Fibroblast of pulmonary artery (primary cell): ENCODE data around the gene RIPK3.

ENCODE experiments used
- DNase-seq: peaks from one replicate; pipeline ENCODE4 v3.0.0-alpha.2; 2010; ENCODE audit warnings: low read depth
- H3K4me3 ChIP-seq: replicated peaks from 2 replicates; pipeline ENCODE4 v1.5.1; 2011; ENCODE audit warnings: low read depth, mild to moderate bottlenecking, control low read depth, low read length, moderate library complexity
- TF ChIP-seq, protein P1 (sequence below): IDR thresholded peaks from 2 replicates; pipeline ENCODE4 v1.5.1; 2011; ENCODE audit warnings: mild to moderate bottlenecking, control low read depth, low read length, inconsistent platforms; ENCODE audit errors: missing control alignments

RIPK3 gene

DNA sequence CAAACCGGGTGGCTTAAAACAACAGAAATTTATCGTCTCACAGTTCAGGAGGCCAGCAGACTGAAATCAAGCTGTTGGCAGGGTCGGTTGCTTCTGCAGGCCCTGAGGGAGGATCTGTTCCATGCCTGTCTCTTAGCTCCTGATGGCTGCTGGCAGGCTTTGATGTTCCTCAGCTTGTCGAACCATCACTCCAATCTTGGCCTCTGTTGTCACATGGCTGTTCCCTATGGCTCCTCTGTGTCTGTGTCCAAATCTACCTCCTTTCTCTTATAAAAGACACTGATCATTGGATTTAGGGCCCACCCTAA is 42.2 kb upstream of the RIPK3 start:
- TF ChIP-seq, protein P1, sequence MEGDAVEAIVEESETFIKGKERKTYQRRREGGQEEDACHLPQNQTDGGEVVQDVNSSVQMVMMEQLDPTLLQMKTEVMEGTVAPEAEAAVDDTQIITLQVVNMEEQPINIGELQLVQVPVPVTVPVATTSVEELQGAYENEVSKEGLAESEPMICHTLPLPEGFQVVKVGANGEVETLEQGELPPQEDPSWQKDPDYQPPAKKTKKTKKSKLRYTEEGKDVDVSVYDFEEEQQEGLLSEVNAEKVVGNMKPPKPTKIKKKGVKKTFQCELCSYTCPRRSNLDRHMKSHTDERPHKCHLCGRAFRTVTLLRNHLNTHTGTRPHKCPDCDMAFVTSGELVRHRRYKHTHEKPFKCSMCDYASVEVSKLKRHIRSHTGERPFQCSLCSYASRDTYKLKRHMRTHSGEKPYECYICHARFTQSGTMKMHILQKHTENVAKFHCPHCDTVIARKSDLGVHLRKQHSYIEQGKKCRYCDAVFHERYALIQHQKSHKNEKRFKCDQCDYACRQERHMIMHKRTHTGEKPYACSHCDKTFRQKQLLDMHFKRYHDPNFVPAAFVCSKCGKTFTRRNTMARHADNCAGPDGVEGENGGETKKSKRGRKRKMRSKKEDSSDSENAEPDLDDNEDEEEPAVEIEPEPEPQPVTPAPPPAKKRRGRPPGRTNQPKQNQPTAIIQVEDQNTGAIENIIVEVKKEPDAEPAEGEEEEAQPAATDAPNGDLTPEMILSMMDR = no peak
- H3K4me3 ChIP-seq = no peak overlapping the region
- no peak for DNase-seq

DNA sequence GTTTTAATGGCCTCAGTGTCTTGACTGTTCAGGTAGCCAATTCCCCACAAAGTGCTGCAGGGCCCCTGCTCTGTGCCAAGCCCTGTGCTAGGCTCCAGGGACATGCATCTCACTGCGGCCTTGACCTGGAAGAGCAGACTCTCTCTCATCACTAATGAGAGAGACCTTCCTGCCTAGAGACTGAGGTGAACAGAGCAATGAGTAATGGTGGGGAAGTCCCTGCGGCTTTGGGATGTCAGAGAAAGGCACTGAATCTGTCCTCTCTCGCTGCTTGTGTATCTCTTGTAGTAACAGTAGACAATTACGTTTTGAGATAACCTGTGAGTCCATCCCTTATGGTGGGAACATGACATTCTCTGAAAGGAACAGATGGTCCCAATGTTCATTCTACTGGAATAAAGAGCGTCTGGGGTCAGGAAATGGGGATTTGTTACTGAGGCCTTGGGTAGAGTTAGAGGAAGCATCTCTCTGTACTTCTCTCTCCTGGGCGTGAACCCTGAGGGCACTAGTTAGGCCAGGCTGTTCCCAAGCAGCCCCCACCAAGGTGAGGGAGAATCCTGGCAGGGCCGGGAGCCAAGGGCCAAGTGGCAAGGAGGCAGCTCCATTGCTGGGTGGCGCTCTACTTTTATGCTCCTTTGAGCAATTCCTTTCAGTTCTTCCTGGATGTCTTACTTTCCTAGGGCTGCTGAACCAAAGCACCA is 41.7 kb upstream of the RIPK3 start:
- DNase-seq = no peak
- H3K4me3 ChIP-seq = no peak overlapping the region
- TF ChIP-seq, protein P1 = no peak

DNA sequence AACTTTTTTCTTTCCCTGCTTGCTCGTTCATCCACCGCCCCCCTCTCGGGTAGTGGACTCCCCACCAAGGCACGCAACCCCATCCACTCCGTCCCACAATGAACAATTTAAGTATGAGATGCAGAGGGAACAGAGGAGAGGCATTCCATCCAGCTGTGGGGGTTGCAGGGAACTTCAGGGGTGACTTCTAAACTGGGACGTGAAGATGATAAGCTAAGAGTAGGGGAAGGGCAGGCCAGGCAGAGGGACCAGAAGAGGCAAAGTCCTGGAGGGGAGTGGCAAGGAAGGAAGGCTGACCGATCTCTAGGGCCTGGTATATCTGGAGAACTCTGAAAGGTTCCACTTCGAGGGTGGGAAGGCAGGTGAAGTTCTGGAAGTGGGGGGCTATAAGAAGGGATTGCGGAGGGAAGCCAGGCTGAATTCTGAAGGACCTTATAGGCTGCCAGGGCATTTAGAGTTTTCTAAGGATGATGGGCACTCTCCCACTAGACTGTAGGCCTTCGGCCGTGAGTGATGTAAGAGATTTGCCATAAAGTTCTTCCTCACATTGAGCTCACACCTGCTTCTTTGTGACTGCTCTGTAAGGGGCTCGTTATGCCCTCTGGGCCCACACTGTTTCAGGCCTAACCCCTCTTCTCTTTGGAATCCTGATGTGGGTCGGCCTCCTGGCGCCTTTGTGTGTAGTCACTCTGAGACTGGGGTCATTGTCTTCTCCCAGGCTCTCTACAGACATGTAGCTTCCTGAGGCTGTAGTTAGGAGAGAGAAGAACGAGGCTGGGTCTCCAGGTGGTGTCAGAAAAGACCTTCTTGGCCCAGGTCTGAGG is 40.3 kb upstream of the RIPK3 start:
- no peak overlapping the region for H3K4me3 ChIP-seq
- no peak for DNase-seq
- TF ChIP-seq, protein P1 = no peak

DNA sequence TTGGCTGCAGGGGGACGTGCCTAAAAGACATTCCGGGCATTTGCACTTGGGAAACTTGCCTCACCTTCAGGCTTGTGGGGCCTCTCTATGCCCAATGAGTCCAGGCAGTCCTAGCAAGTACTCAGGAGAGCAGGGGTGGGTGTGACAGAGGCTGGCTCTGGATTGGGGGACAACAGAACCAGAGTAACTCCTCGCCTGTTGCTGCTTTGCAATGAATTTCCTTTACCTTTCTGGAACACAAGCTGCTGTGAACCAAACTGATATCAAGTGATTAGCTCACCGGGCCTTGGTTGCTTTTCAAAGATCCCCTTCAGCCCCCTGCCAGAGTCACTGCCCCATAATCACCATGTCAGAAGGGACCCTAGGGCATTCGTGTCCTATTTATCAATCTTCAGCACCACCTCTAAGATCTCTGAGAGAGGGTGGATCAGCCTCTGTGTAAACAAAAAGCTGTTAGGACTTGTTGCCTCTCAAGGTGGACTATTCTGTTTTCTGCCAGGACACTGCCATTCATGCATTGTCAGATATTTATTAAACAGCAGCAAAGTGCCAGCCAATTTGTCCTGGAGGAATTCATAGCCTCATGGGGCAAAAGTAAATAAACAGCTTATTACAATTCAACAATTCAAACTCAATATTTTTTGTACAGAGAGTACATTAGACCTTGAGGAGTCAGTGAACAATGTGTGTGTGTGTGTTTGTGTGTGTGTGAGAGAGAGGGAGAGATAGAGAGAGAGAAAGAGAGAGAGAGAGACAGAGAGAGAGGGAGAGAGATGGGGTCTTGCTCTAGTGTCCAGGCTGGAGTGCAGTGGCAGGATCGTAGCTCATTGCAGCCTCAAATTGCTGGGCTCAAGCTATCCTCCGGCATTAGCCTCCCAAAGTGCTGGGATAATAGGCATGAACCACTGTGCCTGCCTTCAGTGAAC is 39.5 kb upstream of the RIPK3 start:
- no peak for DNase-seq
- TF ChIP-seq, protein P1 = no peak
- H3K4me3 ChIP-seq = no peak overlapping the region

DNA sequence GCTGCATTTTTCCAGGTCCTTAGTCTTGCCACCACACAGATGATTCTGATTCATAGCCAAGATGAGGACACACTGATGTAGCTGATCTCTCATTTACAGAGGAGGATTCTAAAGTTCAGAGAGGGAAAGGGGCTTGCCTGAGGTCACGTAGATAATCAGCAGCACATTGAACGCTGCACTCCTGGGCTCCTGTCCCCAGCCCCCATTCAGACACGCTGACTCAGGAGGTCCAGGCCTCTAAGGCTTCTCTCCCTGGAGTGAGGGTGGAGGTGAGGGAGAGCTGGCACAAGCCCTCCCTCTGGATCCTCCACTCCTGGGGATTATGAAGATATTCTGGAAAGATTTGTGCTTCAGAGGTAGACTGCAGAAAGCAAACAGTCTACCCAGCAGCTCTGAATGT is 38.5 kb upstream of the RIPK3 start:
- no peak overlapping the region for H3K4me3 ChIP-seq
- TF ChIP-seq, protein P1 = no peak
- no peak for DNase-seq

DNA sequence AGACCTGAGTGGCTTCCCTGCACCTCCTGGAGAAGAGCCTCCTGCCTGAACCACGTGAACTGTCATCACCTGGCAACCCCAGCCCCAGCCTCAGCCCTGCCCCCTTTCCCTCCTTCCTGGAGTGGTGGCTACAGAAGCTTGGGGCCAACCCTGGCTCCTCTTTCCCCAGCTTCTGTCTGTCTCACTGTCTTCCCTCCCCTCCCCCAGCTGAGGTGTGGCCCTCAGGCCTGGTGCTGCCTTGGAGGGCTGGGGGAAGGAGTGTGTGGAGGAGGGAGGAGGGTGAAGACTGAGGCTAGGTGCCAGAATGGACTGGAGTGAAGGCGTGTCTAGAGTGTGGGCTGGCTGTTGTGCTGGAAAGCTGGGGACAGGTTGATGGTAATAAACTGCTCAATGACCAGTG is 37.9 kb upstream of the RIPK3 start:
- H3K4me3 ChIP-seq = no peak overlapping the region
- no peak for DNase-seq
- TF ChIP-seq, protein P1 = no peak
